GM21526 (cell line): ENCODE results near the gene TTF2.
A peak's percentile ranks its signal among the peaks of the same experiment; 100 is the strongest.
"Not testable (repeated sequence)": the region's sequence is repeated elsewhere in the genome, so short reads cannot be mapped to it uniquely, and the experiment has no call there.

ENCODE experiments used
- ATAC-seq: cut with Tn5 transposase; IDR thresholded peaks from one replicate; pipeline ENCODE4 v1.9.1; 2021; ENCODE audit warnings: moderate library complexity; ENCODE audit not compliant: unreplicated experiment, low FRiP score

Gene TTF2

GRCh38 chr1:117117697-117118096, 57.6 kb downstream of the TTF2 start:
- ATAC-seq = no peak

GRCh38 chr1:117118137-117118536, 58.0 kb downstream of the TTF2 start:
- no peak for ATAC-seq

GRCh38 chr1:117119144-117119543, 59.0 kb downstream of the TTF2 start:
- not testable (repeated sequence) for ATAC-seq

- ATAC-seq = peak; percentile 5
These were observed 60.9 kb downstream of the TTF2 start for GRCh38 chr1:117120774-117121588.

GRCh38 chr1:117121589-117122329, 61.6 kb downstream of the TTF2 start, which contains the start of gene TRIM45:
TSS of gene TRIM45 (minus strand) at chr1:117121749. CDS start at chr1:117121201, 548 bp downstream.
- peak; percentile 89 for ATAC-seq

- ATAC-seq = no peak
These were observed 62.4 kb downstream of the TTF2 start for GRCh38 chr1:117122330-117123025.

DNA sequence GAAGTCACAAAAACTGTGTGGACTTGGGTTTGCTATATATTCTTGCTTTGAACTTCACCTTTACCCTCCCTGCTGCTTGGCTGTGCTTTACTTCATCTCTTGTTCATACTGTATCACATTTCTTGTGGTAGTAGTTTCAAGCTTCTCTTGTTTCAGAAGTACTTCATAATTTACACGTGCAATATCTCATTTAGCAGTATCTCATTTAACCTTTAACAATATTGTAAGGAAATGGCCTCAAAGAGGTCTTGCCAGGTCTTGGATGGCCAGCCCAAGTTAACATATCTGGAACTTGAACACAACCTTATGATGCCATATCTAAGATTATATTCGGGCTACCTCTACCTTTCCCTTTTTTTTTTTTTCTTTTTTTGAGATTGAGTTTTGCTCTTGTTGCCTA, 63.1 kb downstream of the TTF2 start:
- ATAC-seq = no peak

- ATAC-seq = no peak
These were observed 64.5 kb downstream of the TTF2 start for GRCh38 chr1:117124661-117125060.

- ATAC-seq = no peak
These were observed 67.7 kb downstream of the TTF2 start for GRCh38 chr1:117127795-117128194.

DNA sequence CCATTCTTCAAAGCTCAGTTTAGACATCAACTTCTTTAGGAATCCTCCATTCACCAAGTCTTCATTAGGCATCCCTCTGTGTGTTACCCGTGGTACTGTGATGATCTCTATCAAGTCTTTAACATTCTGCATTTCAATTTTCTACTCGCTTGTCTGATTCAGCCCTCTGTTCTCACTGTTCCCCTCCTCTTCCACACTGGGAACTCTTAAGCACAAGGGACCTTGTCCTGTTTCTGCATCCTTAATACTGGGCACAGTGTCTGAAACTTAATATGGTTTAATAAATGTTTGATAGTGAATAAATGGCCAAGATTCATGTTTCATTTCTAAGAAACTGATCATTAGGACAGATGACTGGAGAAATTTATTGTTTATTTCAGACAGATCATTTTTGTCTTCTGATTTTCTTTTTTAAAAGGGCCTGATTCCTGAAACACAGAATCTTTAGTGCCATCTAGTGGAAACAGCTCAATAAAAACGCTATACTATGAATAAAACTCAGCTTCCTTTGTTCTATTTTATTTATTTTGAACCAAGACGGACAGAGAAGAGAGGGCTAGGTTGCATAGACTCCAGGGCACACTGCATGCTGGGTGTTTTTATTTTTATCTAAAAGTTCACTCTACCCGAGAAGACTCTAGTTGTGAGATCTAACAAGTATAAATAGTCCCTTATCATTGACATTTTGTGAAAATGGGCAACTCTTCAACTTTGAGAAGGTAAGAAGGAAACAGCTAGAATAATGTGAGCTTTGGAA, 68.4 kb downstream of the TTF2 start:
- ATAC-seq = no peak

DNA sequence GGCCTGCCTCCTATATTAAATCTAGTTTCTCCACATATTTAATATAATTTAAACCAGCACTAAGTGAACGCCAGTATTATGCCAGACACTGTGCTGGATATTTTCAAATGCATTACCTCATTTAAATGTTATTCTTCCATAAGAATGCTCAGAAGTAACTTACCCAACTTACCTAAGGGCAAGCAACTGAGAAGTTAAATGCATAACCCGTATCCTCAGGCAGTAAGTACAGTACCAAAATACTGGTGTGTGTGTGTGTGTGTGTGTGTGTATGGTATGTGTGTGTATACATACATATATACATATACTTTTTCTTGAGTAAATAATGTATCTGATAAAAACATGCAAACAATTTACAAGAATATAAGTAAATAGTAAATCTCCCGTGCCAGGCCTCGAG, 70.4 kb downstream of the TTF2 start:
- ATAC-seq = no peak

DNA sequence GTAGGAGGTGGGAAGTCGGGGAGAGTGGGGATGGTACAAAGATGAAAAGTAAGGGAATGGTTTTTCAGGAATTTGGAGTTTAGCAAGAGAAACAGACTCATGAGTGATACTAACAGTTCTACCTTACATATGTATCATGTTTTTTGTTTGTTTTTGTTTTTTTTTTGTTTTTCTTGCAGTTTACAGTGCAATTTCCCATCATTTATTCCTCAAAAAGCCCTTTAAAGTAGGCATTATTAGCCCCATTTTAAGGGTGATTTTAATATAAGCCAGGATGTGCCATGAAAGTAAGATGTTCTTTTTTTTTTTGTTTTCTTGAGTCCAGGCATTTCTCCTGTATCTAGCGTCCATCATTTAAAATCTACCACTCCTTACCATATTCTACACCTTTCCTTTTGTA, 75.2 kb downstream of the TTF2 start:
- no peak for ATAC-seq

DNA sequence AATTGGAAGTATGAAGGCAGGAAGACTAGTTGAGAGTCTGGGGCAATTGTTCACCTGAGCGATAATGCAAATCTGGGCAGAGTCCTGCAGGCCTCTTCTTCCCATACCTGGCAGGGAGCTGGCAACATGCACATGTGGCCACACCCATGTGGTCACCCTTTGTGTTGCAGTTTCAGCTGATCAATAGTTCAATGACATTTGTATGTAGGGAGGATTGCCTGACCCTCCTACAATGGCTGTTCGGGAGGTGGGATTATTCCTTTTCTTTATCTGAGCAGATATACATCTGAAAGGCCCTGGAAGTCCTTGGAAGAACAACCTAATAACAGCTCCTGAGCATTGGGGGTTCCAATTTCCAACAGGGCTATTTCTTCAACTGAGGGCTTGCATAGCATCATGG, 76.6 kb downstream of the TTF2 start:
- ATAC-seq = no peak

DNA sequence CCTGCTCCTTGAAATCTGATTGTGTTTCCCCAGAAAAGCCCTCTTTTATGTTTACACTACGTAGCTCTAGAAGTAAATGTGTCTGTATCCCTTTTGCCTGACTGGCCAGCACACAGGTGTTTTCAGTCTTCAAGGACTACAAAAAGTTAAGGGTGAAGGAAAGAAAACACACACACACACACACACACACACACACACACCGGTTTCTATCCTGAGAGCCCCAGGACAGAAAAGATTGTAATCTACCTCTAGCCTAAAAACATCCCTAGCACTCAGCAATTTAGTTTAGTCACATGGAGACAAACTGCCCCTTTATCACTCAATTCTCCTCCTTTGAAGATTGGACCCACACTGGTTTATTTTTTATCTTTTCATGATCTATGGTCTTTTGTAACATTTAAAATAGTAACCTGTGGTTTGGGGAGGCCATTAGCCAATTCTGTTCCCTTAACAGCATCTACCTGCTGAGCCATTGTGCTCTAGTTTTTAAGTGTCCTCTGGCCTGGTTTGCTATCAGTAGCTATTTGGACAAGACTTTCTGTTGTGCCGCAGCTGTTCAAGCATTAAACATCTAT, 77.2 kb downstream of the TTF2 start:
- no peak for ATAC-seq

- no peak for ATAC-seq
These were observed 78.0 kb downstream of the TTF2 start for GRCh38 chr1:117138106-117138505.

DNA sequence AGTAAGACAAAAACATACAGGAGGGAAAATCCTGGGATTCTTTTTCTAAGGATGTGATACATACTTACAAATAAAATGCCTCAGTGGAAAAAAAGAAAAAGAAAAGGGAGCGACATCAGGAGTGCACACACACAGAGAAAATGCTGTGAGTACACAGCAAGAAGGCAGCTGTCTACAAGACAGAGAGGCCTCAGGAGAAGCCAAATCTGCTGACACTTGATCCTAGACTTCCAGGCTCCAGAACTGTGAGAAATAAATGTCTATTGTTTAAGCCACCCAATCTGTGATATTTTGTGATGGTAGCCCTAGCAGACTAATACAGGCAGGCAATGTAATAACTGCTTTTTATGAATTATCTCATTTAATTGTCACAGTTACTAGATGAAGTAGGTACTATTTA, 78.4 kb downstream of the TTF2 start:
- ATAC-seq = no peak

DNA sequence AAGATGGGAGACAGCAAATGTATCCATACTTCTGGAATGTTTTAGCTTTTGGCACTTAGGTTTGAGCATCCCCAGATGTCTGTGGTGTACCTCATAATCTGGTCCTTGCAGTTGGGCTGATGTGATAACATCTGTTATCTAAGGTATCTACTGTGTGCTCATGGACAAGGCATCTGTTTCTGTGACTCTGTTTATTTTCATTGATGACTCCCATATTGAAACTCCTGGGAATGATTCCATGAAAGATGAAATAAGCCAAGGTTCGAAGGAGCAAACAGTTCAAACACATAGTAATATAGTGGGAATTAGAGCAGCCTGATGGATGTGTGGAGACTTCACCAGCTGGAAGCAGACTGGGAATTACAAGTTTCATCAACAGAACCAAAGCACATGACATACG, 82.1 kb downstream of the TTF2 start:
- ATAC-seq = no peak

DNA sequence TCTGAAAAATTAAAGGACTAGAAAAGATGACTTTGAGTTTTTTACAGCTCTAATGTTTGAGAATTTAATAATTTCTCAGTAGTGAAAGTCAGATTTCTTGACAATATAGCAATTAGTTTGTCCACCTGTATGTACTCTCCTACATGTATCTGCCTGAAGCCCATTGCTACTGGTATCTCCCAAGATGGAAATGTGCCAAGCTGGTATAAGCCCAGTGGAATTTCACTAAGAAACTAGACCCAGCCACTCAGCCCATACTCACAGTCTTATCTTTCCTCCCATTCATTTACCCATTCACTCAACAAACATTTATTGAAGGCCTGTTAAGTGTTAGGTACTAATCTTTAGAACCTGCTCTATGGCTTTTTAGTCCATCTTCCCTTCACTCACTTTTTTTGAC, 83.0 kb downstream of the TTF2 start:
- ATAC-seq = no peak

GRCh38 chr1:117143871-117144270, 83.7 kb downstream of the TTF2 start:
- no peak for ATAC-seq

- no peak for ATAC-seq
These were observed 85.9 kb downstream of the TTF2 start for GRCh38 chr1:117146072-117146471.
